ENCODE data around the gene CTIF. TPM values are rescaled to one million over a fixed set of nuclear protein-coding genes. Genes with fewer than 3 reads are reported as not detected.

Gene CTIF
- total RNA-seq, 1 experiment from 2014 or later: 26.5 TPM

- in situ Hi-C loops (cut with HindIII; ENCODE audit: low pct_unique_long_range_greater_than_20kb, low sequenced_read_pairs) (no loop called here), intact Hi-C loops (cut with micrococcal nuclease; ENCODE audit: unreplicated experiment) (no loop called here)
- ATAC-seq (no peak), DNase-seq (ENCODE audit: low read depth, low spot score) (no peak)
- no peak for TF ChIP-seq REST (IDR thresholded peaks at IDR 0.05; ENCODE audit: insufficient read depth in 1 of 2, low read depth in 2 of 2, low read length in 1 of 2)
- no peak for TF ChIP-seq SIN3A (IDR thresholded peaks at IDR 0.05; ENCODE audit: borderline replicate concordance, insufficient read depth, low read depth, low read length)
- no peak for TF ChIP-seq TCF7L2 (IDR thresholded peaks at IDR 0.05; ENCODE audit: low read depth, low read length)
- TF ChIP-seq CTCF (IDR thresholded peaks at IDR 0.05): no peak
- no peak for TF ChIP-seq POLR2AphosphoS5 (IDR thresholded peaks at IDR 0.05; ENCODE audit: low read depth, low read length)
- no TSS peak for BruUV-seq (replicated peaks)
- Histone ChIP-seq H3K9me3 (ENCODE audit: control insufficient read depth, insufficient read depth, low read depth, low read length) (no peaks in the 10 kb centered on the region), H3K4me3 (ENCODE audit: low read depth in 2 of 2, low read length in 2 of 2) (no peak overlapping the region), H3K27ac (ENCODE audit: low read length) (0 out of 2 replicates have a peak overlapping the region, but pooled peaks have one; percentile 12), H3K27me3 (ENCODE audit: control insufficient read depth, insufficient read depth, low read length) (no peaks in the 10 kb centered on the region), H3K36me3 (ENCODE audit: control insufficient read depth, insufficient read depth, low read length) (no peaks in the 10 kb centered on the region), H3K4me1 (ENCODE audit: control insufficient read depth, insufficient read depth, low read length) (peaks cover 22% of the 10 kb centered on the region)
- ChIA-PET POLR2A (no interaction called here), CTCF (no interaction called here)
Observed at GRCh38 chr18:48825101-48825745, 286.4 kb downstream of the CTIF start.

GRCh38 chr18:48826271-48826670, 287.4 kb downstream of the CTIF start:
- Histone ChIP-seq H3K9me3 (ENCODE audit: control insufficient read depth, insufficient read depth, low read depth, low read length) (no peaks in the 10 kb centered on the region), H3K4me3 (ENCODE audit: low read depth in 2 of 2, low read length in 2 of 2) (no peak overlapping the region), H3K27me3 (ENCODE audit: control insufficient read depth, insufficient read depth, low read length) (no peaks in the 10 kb centered on the region), H3K27ac (ENCODE audit: low read length) (no peak overlapping the region; the same call in 1 of the 2 replicates), H3K4me1 (ENCODE audit: control insufficient read depth, insufficient read depth, low read length) (peaks cover 29% of the 10 kb centered on the region), H3K36me3 (ENCODE audit: control insufficient read depth, insufficient read depth, low read length) (no peaks in the 10 kb centered on the region)
- no TSS peak for BruUV-seq (replicated peaks)
- no peak for ATAC-seq
- CTCF ChIA-PET: no interaction called here
- in situ Hi-C loops (cut with HindIII; ENCODE audit: low pct_unique_long_range_greater_than_20kb, low sequenced_read_pairs) (no loop called here), intact Hi-C loops (cut with micrococcal nuclease; ENCODE audit: unreplicated experiment) (no loop called here)
- POLR2A ChIA-PET: interaction anchor here (0.7 kb wide), 1 partner anchor 263 kb away, joined by 3 read pairs; no protein-coding TSS in a partner anchor
- DNase-seq (ENCODE audit: low read depth, low spot score): no peak
- TF ChIP-seq SIN3A (IDR thresholded peaks at IDR 0.05; ENCODE audit: borderline replicate concordance, insufficient read depth, low read depth, low read length) (no peak), POLR2AphosphoS5 (IDR thresholded peaks at IDR 0.05; ENCODE audit: low read depth, low read length) (no peak), CTCF (IDR thresholded peaks at IDR 0.05) (no peak), REST (IDR thresholded peaks at IDR 0.05; ENCODE audit: insufficient read depth in 1 of 2, low read depth in 2 of 2, low read length in 1 of 2) (no peak), TCF7L2 (IDR thresholded peaks at IDR 0.05; ENCODE audit: low read depth, low read length) (no peak)
